Loucy (cell line): Measurements from ENCODE around the gene AGBL1.

Experiments
- EZH2phosphoT487 ChIP-seq: fragments of 200-600 bp; IDR thresholded peaks from 2 replicates; pipeline ENCODE4 v1.6.1; 2018; ENCODE audit warnings: antibody characterized with exemption, mild to moderate bottlenecking, moderate library complexity, borderline replicate concordance
- TF ChIP-seq, protein P1 (sequence below): fragments of 200-600 bp; sonication (generic); conservative IDR thresholded peaks from 2 replicates; pipeline ENCODE4 v1.5.1; 2014; ENCODE audit warnings: mild to moderate bottlenecking, antibody characterized with exemption, low read length

DNA sequence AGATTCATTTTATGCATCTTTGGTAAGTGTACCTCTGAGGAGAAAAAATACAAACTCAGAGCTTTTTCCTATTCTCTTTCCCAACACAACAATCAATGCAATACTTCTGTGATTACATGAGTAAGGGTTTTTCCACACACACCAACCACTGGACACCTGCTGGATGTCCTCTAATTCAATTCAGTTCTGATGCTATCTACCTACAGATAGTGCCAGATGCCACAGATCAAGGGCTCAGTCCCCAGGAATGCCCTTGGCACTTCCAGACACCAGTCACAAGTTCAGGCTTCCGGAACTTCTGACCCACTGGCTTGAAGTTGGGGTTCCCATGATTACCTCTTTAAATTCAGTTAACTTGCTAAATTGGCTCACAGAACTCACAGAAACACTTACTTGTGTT is 511.5 kb downstream of the AGBL1 start:
- TF ChIP-seq, protein P1, sequence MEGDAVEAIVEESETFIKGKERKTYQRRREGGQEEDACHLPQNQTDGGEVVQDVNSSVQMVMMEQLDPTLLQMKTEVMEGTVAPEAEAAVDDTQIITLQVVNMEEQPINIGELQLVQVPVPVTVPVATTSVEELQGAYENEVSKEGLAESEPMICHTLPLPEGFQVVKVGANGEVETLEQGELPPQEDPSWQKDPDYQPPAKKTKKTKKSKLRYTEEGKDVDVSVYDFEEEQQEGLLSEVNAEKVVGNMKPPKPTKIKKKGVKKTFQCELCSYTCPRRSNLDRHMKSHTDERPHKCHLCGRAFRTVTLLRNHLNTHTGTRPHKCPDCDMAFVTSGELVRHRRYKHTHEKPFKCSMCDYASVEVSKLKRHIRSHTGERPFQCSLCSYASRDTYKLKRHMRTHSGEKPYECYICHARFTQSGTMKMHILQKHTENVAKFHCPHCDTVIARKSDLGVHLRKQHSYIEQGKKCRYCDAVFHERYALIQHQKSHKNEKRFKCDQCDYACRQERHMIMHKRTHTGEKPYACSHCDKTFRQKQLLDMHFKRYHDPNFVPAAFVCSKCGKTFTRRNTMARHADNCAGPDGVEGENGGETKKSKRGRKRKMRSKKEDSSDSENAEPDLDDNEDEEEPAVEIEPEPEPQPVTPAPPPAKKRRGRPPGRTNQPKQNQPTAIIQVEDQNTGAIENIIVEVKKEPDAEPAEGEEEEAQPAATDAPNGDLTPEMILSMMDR = no peak
- TF ChIP-seq EZH2phosphoT487 = no peak
